K562 (cell line): ENCODE measurements around the gene TRIM24. TPM values are rescaled to one million over a fixed set of nuclear protein-coding genes. Genes with fewer than 3 reads are reported as not detected.

Experiments
- CBX5 ChIP-seq: IDR thresholded peaks from 2 replicates; pipeline ENCODE4 v1.6.1; 2014; ENCODE audit warnings: low read depth, borderline replicate concordance
- GABPB2 ChIP-seq: fragments of 250-450 bp; sonication (Bioruptor Pico); conservative IDR thresholded peaks from 2 replicates; pipeline ENCODE4 v1.5.1; 2021; ENCODE audit warnings: mild to moderate bottlenecking
- HNRNPLL ChIP-seq: fragments of 200-400 bp; formaldehyde crosslinking; IDR thresholded peaks from 2 replicates; pipeline ENCODE4 v1.6.1; 2017; ENCODE audit warnings: low read length, low read depth, mild to moderate bottlenecking; ENCODE audit not compliant: poor library complexity, severe bottlenecking
- NCOA2 ChIP-seq, 2 experiments: fragments of 450-650 bp; IDR thresholded peaks; 2 replicates each; pipeline ENCODE4 v1.6.1; 2018; ENCODE audit warnings: mild to moderate bottlenecking in 2 of 2, moderate library complexity in 1 of 2; ENCODE audit not compliant: partially characterized antibody in 2 of 2
- NUFIP1 ChIP-seq: fragments of 450-650 bp; IDR thresholded peaks from 2 replicates; pipeline ENCODE4 v1.6.1; 2018; ENCODE audit not compliant: partially characterized antibody
- SNRNP70 ChIP-seq: fragments of 200-400 bp; formaldehyde crosslinking; optimal IDR thresholded peaks from 2 replicates; pipeline ENCODE3; 2017; ENCODE audit warnings: low read depth, low read length
- TCF7 ChIP-seq: sonication (generic); IDR thresholded peaks from 2 replicates; pipeline ENCODE4 v1.6.1; 2016; ENCODE audit warnings: antibody characterized with exemption, borderline replicate concordance
- TRIM28 ChIP-seq: fragments of 450-650 bp; IDR thresholded peaks from 2 replicates; pipeline ENCODE4 v1.6.1; 2017
- ZBED1 ChIP-seq: IDR thresholded peaks from 2 replicates; pipeline ENCODE4 v1.6.1; 2014
- ZNF707 ChIP-seq: fragments of 250-450 bp; sonication (Bioruptor Pico); conservative IDR thresholded peaks from 2 replicates; pipeline ENCODE4 v1.8.0; 2022; ENCODE audit warnings: inconsistent platforms, mild to moderate bottlenecking, moderate library complexity
- polyA plus RNA-seq, 8 experiments: library from polyadenylated mRNA; depleted of rRNA in 4 of 8; stranded (reverse) in 5 of 8; unstranded in 3 of 8; fragments of >200 nt; fragmentation: Nextera tagmentation in 2 of 8; fragmentation: Illumina TruSeq in 1 of 8; extraction: Ambion mirVana in 2 of 8; extraction: Trizol in 1 of 8; gene quantifications; 2 replicates each; pipeline versions ENCODE4 v1.2.1 to v1.2.3, GENCODE V29; 2011 to 2014; ENCODE audit warnings: inconsistent platforms in 1 of 8, missing spikeins in 1 of 8
- total RNA-seq, 7 experiments: library from RNA; depleted of rRNA in 6 of 7; stranded (reverse); fragments of >200 nt in 6 of 7; fragmentation: Illumina TruSeq in 2 of 7; extraction: Trizol in 2 of 7; gene quantifications; 2 replicates each; pipeline versions ENCODE4 v1.2.1 to v1.2.3, GENCODE V29; 2011 to 2021; ENCODE audit warnings: low replicate concordance in 1 of 7
- TF ChIP-seq, protein P1 (sequence below), 2 experiments: fragments of 150-350 bp in 1 of 2; IDR thresholded peaks; 2 replicates each; pipeline ENCODE4 v1.6.1; 2012 to 2016; ENCODE audit warnings: low read depth in 2 of 2, low read length in 2 of 2, mild to moderate bottlenecking in 1 of 2, moderate library complexity in 1 of 2
- TF ChIP-seq, protein P2 (sequence below): fragments of 250-450 bp; sonication (Bioruptor Pico); IDR thresholded peaks from 2 replicates; pipeline ENCODE4 v1.4.0; 2020; ENCODE audit warnings: borderline replicate concordance
- TF ChIP-seq, protein P3 (sequence below): sonication (generic); formaldehyde crosslinking; IDR thresholded peaks from 2 replicates; pipeline ENCODE4 v1.8.1; 2023; ENCODE audit warnings: missing genetic modification reagents, mild to moderate bottlenecking, borderline replicate concordance

The TRIM24 gene
- total and polyA plus RNA-seq, 9 of the 15 experiments (the other 6 are each of a cell fraction or from before 2014, with no cell fraction given) = 13.4 to 74.0 (median 41.7) TPM

DNA sequence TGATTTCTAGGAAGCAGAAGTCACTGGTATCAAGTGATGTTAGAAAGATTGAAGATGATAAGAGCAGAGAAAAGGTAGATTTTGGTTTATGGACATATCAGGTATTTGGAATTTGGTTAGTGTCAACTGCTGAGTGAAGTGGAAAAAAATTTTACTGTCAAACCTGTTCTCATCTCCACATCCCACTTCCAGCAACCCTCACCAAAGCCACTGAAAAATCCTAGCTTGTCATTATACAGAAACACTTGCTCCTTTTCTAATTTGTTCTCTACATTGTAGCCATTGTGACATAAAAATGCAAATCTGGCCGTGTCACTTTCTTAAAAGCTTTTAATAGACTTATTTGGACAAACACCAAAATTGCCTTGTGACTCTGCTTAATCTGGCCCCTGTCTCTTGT, 54.0 kb downstream of the TRIM24 start (continued):
- TF ChIP-seq NCOA2 (IDR thresholded peaks at IDR 0.05; ENCODE audit: partially characterized antibody in 2 of 2) (no peak), TRIM28 (no peak), ZBED1 (no peak), GABPB2 (CRISPR knock-in tag) (no peak), ZNF707 (CRISPR knock-in tag) (no peak), SNRNP70 (no peak), HNRNPLL (no peak), CBX5 (no peak), NUFIP1 (no peak), TCF7 (no peak)
- TF ChIP-seq, protein P1, sequence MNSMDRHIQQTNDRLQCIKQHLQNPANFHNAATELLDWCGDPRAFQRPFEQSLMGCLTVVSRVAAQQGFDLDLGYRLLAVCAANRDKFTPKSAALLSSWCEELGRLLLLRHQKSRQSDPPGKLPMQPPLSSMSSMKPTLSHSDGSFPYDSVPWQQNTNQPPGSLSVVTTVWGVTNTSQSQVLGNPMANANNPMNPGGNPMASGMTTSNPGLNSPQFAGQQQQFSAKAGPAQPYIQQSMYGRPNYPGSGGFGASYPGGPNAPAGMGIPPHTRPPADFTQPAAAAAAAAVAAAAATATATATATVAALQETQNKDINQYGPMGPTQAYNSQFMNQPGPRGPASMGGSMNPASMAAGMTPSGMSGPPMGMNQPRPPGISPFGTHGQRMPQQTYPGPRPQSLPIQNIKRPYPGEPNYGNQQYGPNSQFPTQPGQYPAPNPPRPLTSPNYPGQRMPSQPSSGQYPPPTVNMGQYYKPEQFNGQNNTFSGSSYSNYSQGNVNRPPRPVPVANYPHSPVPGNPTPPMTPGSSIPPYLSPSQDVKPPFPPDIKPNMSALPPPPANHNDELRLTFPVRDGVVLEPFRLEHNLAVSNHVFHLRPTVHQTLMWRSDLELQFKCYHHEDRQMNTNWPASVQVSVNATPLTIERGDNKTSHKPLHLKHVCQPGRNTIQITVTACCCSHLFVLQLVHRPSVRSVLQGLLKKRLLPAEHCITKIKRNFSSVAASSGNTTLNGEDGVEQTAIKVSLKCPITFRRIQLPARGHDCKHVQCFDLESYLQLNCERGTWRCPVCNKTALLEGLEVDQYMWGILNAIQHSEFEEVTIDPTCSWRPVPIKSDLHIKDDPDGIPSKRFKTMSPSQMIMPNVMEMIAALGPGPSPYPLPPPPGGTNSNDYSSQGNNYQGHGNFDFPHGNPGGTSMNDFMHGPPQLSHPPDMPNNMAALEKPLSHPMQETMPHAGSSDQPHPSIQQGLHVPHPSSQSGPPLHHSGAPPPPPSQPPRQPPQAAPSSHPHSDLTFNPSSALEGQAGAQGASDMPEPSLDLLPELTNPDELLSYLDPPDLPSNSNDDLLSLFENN (IDR thresholded peaks at IDR 0.05; ENCODE audit: low read depth in 2 of 2, low read length in 2 of 2) = no peak
- TF ChIP-seq, protein P2, sequence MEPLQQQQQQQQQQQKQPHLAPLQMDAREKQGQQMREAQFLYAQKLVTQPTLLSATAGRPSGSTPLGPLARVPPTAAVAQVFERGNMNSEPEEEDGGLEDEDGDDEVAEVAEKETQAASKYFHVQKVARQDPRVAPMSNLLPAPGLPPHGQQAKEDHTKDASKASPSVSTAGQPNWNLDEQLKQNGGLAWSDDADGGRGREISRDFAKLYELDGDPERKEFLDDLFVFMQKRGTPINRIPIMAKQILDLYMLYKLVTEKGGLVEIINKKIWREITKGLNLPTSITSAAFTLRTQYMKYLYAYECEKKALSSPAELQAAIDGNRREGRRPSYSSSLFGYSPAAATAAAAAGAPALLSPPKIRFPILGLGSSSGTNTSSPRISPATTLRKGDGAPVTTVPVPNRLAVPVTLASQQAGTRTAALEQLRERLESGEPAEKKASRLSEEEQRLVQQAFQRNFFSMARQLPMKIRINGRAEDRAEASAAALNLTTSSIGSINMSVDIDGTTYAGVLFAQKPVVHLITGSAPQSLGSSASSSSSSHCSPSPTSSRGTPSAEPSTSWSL (CRISPR knock-in tag) = no peak
- TF ChIP-seq, protein P3, sequence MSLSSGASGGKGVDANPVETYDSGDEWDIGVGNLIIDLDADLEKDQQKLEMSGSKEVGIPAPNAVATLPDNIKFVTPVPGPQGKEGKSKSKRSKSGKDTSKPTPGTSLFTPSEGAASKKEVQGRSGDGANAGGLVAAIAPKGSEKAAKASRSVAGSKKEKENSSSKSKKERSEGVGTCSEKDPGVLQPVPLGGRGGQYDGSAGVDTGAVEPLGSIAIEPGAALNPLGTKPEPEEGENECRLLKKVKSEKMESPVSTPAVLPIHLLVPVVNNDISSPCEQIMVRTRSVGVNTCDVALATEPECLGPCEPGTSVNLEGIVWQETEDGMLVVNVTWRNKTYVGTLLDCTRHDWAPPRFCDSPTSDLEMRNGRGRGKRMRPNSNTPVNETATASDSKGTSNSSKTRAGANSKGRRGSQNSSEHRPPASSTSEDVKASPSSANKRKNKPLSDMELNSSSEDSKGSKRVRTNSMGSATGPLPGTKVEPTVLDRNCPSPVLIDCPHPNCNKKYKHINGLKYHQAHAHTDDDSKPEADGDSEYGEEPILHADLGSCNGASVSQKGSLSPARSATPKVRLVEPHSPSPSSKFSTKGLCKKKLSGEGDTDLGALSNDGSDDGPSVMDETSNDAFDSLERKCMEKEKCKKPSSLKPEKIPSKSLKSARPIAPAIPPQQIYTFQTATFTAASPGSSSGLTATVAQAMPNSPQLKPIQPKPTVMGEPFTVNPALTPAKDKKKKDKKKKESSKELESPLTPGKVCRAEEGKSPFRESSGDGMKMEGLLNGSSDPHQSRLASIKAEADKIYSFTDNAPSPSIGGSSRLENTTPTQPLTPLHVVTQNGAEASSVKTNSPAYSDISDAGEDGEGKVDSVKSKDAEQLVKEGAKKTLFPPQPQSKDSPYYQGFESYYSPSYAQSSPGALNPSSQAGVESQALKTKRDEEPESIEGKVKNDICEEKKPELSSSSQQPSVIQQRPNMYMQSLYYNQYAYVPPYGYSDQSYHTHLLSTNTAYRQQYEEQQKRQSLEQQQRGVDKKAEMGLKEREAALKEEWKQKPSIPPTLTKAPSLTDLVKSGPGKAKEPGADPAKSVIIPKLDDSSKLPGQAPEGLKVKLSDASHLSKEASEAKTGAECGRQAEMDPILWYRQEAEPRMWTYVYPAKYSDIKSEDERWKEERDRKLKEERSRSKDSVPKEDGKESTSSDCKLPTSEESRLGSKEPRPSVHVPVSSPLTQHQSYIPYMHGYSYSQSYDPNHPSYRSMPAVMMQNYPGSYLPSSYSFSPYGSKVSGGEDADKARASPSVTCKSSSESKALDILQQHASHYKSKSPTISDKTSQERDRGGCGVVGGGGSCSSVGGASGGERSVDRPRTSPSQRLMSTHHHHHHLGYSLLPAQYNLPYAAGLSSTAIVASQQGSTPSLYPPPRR (CRISPR knock-in tag) = no peak
